Osteocyte (in vitro differentiated cells): Measurements from ENCODE around the gene GRM4. TPM values are rescaled to one million over a fixed set of nuclear protein-coding genes. Genes with fewer than 3 reads are reported as not detected.

Experiments
- DNase-seq: peaks from one replicate; pipeline ENCODE4 v3.0.0; 2021; ENCODE audit warnings: mixed read lengths; ENCODE audit not compliant: unreplicated experiment; ENCODE audit errors: extremely low spot score
- H3K27ac Mint-ChIP-seq: one replicate; pipeline ENCODE4 v1.8.0; 2021; ENCODE audit warnings: mild to moderate bottlenecking, mixed read lengths; ENCODE audit not compliant: unreplicated experiment
- H3K27me3 Mint-ChIP-seq: one replicate; pipeline ENCODE4 v1.8.0; 2021; ENCODE audit warnings: mixed read lengths; ENCODE audit not compliant: unreplicated experiment
- H3K36me3 Mint-ChIP-seq: one replicate; pipeline ENCODE4 v1.8.0; 2021; ENCODE audit warnings: mixed read lengths; ENCODE audit not compliant: unreplicated experiment
- H3K4me1 Mint-ChIP-seq: one replicate; pipeline ENCODE4 v1.8.0; 2021; ENCODE audit warnings: mixed read lengths; ENCODE audit not compliant: unreplicated experiment
- H3K4me3 Mint-ChIP-seq: one replicate; pipeline ENCODE4 v1.8.0; 2021; ENCODE audit warnings: mild to moderate bottlenecking, moderate library complexity, mixed read lengths; ENCODE audit not compliant: unreplicated experiment
- H3K9me3 Mint-ChIP-seq: one replicate; pipeline ENCODE4 v1.8.0; 2021; ENCODE audit warnings: mixed read lengths; ENCODE audit not compliant: unreplicated experiment
- total RNA-seq: library from RNA; stranded (reverse); gene quantifications from 2 replicates; pipeline ENCODE4 v1.2.1, GENCODE V29; 2021
- TF ChIP-seq, protein P1 (sequence below): fragments of 200-600 bp; sonication (generic); IDR thresholded peaks from 2 replicates; pipeline ENCODE4 v1.5.0; 2021; ENCODE audit warnings: antibody characterized with exemption, mild to moderate bottlenecking, moderate library complexity

Gene GRM4
- total RNA-seq, 1 donor from 2014 or later, result 0.40 TPM

DNA sequence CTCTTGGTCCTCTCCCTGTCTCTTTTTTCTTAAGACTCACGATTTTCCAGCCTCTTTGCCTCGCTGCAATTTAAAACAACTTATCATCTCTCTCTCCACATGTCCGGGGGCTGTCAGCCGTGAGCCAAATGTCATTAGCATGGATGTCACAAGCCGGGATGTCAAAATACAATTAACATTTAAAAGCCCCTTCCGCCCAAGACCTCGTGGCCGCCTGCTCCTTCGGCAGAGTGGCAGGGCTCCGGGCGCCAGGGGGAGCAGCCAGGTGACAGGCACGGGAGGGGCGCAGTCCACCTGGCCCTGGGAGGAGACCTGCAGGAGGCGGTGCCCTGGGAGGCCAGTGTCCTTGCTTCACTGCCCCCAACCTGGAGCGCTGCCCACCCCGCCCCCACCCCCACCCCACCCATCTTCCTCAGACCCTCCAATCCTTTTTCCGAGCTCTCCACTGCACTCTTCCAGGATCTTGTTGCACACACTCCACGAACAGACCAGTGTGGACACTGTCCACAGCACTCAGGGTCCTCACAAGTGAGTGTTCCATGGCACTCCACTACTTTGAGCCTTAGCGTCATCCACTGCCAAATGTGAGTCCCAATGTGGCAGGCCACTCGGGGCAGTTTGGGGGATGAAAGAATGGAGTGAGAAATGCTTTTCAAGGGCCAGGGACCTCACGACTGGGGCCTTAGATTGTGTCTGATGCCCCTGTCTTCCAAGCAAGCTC lies 5.6 kb upstream of the GRM4 start:
- Mint-ChIP-seq H3K36me3 (no peaks in the 10 kb centered on the region), H3K4me3 (no peak overlapping the region), H3K4me1 (peaks cover 2% of the 10 kb centered on the region), H3K27me3 (peaks cover 44% of the 10 kb centered on the region), H3K27ac (no peak overlapping the region), H3K9me3 (no peaks in the 10 kb centered on the region)
- TF ChIP-seq, protein P1, sequence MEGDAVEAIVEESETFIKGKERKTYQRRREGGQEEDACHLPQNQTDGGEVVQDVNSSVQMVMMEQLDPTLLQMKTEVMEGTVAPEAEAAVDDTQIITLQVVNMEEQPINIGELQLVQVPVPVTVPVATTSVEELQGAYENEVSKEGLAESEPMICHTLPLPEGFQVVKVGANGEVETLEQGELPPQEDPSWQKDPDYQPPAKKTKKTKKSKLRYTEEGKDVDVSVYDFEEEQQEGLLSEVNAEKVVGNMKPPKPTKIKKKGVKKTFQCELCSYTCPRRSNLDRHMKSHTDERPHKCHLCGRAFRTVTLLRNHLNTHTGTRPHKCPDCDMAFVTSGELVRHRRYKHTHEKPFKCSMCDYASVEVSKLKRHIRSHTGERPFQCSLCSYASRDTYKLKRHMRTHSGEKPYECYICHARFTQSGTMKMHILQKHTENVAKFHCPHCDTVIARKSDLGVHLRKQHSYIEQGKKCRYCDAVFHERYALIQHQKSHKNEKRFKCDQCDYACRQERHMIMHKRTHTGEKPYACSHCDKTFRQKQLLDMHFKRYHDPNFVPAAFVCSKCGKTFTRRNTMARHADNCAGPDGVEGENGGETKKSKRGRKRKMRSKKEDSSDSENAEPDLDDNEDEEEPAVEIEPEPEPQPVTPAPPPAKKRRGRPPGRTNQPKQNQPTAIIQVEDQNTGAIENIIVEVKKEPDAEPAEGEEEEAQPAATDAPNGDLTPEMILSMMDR, result no peak
- DNase-seq, result no peak

- Mint-ChIP-seq H3K36me3 (no peaks in the 10 kb centered on the region), H3K9me3 (no peaks in the 10 kb centered on the region), H3K27me3 (peaks cover 44% of the 10 kb centered on the region), H3K4me1 (peaks cover 7% of the 10 kb centered on the region), H3K27ac (no peak overlapping the region), H3K4me3 (no peak overlapping the region)
- no peak for DNase-seq
- TF ChIP-seq, protein P1, result no peak
Observed at GRCh38 chr6:34150766-34151165, 4.9 kb upstream of the GRM4 start.

- Mint-ChIP-seq H3K9me3 (no peaks in the 10 kb centered on the region), H3K27me3 (peaks cover 44% of the 10 kb centered on the region), H3K27ac (no peak overlapping the region), H3K4me1 (peaks cover 9% of the 10 kb centered on the region), H3K4me3 (no peak overlapping the region), H3K36me3 (no peaks in the 10 kb centered on the region)
- TF ChIP-seq, protein P1, result no peak
- DNase-seq, result no peak
Observed at GRCh38 chr6:34149831-34150400, 4.0 kb upstream of the GRM4 start.

GRCh38 chr6:34149452-34149810 lies 3.5 kb upstream of the GRM4 start:
- Mint-ChIP-seq H3K27me3 (peaks cover 44% of the 10 kb centered on the region), H3K9me3 (no peaks in the 10 kb centered on the region), H3K4me3 (no peak overlapping the region), H3K4me1 (peaks cover 11% of the 10 kb centered on the region), H3K27ac (no peak overlapping the region), H3K36me3 (no peaks in the 10 kb centered on the region)
- DNase-seq, result no peak
- TF ChIP-seq, protein P1, result no peak

- Mint-ChIP-seq H3K4me3 (no peak overlapping the region), H3K27ac (no peak overlapping the region), H3K9me3 (no peaks in the 10 kb centered on the region), H3K27me3 (peaks cover 44% of the 10 kb centered on the region), H3K36me3 (no peaks in the 10 kb centered on the region), H3K4me1 (peaks cover 11% of the 10 kb centered on the region)
- TF ChIP-seq, protein P1, result no peak
- no peak for DNase-seq
Observed at GRCh38 chr6:34148631-34149451, 3.0 kb upstream of the GRM4 start.
